AG09309 (cell line): ENCODE data around the gene MLC1.

Source experiments
- DNase-seq: peaks from one replicate; pipeline ENCODE4 v3.0.0-alpha.2; 2010; ENCODE audit warnings: low read depth
- H3K4me3 ChIP-seq: 2 replicates; pipeline ENCODE4 v1.5.1; 2011; ENCODE audit warnings: mild to moderate bottlenecking, low read depth, low read length, moderate library complexity; ENCODE audit not compliant: control insufficient read depth
- CTCF ChIP-seq: IDR thresholded peaks from 2 replicates; pipeline ENCODE4 v1.5.1; 2011; ENCODE audit warnings: mild to moderate bottlenecking, low read depth, low read length, inconsistent platforms; ENCODE audit not compliant: insufficient read depth, control insufficient read depth; ENCODE audit errors: missing control alignments

Gene MLC1

GRCh38 chr22:50084614-50085021, 608 bp downstream of the MLC1 start:
- no peak overlapping the region for H3K4me3 ChIP-seq
- TF ChIP-seq CTCF, result no peak
- no peak for DNase-seq

GRCh38 chr22:50084080-50084477, 1.1 kb downstream of the MLC1 start:
- no peak for TF ChIP-seq CTCF
- H3K4me3 ChIP-seq, result no peak overlapping the region
- DNase-seq, result no peak

GRCh38 chr22:50083462-50084079, 1.7 kb downstream of the MLC1 start:
- no peak for TF ChIP-seq CTCF

GRCh38 chr22:50082961-50083461, 2.2 kb downstream of the MLC1 start:
- H3K4me3 ChIP-seq, result no peak overlapping the region
- DNase-seq, result no peak

More at GRCh38 chr22:50083462-50084079, 1.7 kb downstream of the MLC1 start:
- DNase-seq, result no peak
- no peak overlapping the region for H3K4me3 ChIP-seq

GRCh38 chr22:50082197-50082715, 3.0 kb downstream of the MLC1 start:
- DNase-seq, result no peak
- TF ChIP-seq CTCF, result no peak
- H3K4me3 ChIP-seq, result no peak overlapping the region

More at GRCh38 chr22:50082961-50083461, 2.2 kb downstream of the MLC1 start:
- no peak for TF ChIP-seq CTCF

- no peak for DNase-seq
- no peak overlapping the region for H3K4me3 ChIP-seq
- TF ChIP-seq CTCF, result no peak
Measured at GRCh38 chr22:50081426-50082196, 3.6 kb downstream of the MLC1 start.
